GM19193 (cell line): ENCODE data around the gene AKAP12.

Experiments used
- POLR2A ChIP-seq: IDR thresholded peaks from 4 replicates; pipeline ENCODE4 v1.6.1; 2011; ENCODE audit not compliant: insufficient read depth, insufficient read length; ENCODE audit errors: extremely low read depth

AKAP12 gene

DNA sequence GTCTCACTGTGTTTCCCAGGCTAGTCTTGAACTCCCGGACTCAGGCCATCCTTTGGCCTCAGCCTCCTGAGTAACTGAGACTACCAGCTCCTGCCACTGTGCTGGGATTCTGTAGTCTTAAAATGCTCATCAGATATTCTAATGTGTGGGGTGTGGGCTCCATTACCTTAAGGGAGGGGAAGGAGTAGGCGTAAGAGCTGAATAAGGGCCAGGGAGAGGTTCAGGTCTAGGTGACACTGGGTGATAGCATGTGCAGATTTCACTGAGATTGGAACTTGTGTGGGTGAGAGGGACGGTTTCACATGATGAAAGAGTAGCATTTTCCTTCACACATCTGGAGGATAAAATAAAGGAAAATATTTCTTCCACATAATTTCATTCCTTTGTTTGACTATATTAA is 8.5 kb downstream of the AKAP12 start:
- TF ChIP-seq POLR2A, result no peak

DNA sequence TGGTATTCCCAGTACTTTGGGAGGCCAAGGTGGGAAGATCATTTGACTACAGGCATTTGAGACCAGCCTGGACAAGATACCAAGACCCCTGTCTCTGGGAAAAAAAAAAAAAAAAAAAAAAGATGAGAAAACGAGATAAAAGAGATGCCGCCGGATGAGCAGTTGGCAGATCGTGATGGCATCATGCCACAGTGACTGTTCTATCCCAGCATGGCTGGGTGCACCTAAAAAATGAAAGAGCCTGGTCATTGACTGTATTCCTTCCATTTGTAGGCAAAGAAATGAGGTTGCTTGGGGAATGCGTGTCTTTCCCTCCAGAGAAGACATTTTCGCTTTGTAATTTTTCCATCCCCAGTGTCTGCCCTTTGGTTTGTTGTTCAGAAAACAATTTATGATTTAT is 12.9 kb downstream of the AKAP12 start:
- TF ChIP-seq POLR2A, result no peak

DNA sequence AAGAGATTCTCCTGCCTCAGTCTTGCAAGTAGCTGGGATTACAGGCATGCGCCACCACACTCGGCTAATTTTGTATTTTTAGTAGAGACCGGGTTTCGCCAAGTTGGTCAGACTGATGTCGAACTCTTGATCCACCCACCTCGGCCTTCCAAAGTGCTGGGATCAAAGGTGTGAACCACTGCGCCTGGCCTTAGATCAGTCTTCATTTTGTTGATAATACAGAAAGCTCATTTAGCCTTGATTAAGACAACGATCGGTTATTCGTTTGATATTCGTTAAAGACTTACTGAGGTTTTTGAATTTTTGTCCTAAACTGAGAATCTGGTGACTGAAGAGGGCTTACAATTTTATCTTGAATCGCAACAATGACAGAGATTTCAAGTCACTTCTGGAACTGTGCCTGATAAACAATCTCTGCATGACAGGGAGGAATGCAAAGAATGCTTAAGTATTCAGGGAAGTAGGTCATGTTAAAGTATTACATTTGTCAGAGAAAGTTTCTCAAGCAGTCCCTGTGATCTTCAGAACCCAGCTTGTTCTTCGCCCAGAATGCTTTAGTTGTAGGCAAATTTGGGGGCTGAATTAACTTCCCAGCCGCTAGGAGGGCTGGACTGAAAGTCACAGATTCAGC is 14.8 kb downstream of the AKAP12 start:
- TF ChIP-seq POLR2A, result no peak

DNA sequence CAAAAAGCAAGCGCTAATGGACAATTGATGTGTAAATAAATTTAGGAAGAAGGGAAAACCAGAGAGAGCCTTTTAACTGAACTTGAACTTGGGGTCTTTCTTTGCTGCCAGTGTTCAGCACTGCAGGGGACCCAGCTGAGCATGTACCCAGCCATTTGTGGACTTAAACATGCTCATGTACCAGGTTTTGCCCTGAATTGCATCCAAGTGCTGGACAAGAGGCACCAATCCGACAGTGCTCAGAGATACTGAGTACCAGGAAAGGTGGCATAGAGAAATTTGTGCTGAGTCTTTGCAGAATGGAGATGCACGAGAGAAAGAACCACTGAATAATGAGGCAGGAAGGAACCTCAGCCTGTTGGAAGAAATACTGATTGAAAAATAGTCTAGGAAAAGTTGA is 16.0 kb downstream of the AKAP12 start:
- TF ChIP-seq POLR2A, result no peak

DNA sequence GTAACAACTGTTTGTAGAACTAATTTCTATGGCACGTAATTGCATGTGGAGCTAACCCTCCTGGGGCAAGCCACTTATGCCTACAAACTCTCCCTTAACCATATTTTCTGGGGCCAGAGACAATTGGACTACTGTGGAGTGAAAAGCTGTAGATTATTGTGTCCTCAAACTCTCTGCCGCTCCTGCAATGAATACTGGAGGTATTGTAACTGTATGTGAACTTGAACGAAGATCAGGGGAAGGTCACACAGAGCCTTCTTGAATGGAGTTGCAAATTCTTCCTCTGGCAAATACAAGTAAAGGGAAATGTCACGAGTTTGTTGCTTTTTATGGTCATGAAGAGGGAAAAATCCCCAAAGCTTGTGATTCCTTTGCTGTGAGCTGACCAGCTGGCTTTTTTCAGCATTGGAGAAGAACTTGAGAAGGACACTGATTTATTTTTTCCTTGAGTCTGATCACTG is 18.2 kb downstream of the AKAP12 start:
- TF ChIP-seq POLR2A, result no peak

DNA sequence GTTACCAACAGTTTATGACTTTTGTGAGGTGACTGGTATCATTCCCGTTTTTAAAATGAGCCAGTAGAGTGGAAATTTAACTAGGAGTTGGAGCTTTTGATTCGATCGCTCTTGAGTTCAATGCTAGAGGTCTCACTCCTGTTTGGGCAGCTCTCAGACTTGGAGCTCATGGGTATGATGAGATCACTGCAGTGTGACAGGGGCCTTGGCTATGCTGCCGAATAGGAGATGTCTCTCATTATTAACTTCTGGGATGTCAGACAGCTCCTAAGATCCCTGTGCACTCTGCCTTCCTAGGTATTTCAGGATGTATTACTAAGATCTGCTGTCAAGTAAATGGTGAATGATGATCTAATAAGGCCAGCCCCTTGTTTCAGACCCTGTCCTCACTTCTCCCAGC is 20.4 kb downstream of the AKAP12 start:
- TF ChIP-seq POLR2A, result no peak

DNA sequence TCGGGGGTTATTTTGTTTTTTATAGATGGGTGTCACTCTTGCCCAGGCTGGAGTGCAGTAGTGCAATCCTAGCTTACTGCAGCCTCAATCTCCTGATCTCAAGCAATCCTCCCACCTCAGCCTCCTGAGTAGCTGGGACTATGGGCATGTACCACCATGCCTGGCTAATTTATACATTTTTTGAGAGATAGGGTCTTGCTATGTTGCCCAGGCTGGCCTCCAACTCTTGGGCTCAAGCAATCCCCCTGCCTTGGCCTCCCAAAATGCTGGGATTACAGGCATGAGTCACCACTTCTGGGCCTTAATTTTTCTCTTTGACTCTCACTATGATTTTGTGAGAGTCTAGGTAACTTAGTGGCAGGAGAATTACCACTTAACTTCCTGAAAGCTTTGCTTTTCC is 23.3 kb downstream of the AKAP12 start:
- TF ChIP-seq POLR2A, result no peak

DNA sequence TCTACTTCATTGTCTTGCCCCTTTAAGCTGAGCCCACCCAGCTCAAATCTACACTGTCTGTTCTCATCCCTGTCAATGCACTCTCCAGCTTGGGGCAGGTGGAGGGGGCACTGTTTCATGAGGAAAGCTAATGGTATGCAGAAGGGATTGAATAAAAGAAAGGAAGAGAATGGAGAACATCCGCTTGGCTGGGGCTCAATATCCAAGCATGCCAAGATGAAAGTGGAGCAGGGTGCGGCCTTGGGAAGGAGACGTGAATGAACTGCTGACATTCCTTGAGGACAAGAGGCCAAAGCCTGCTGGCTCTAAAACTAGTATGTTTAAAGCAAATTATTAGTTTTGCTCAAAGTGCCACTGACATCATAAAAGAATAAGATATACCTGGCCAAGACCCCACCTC is 24.2 kb downstream of the AKAP12 start:
- TF ChIP-seq POLR2A, result no peak

DNA sequence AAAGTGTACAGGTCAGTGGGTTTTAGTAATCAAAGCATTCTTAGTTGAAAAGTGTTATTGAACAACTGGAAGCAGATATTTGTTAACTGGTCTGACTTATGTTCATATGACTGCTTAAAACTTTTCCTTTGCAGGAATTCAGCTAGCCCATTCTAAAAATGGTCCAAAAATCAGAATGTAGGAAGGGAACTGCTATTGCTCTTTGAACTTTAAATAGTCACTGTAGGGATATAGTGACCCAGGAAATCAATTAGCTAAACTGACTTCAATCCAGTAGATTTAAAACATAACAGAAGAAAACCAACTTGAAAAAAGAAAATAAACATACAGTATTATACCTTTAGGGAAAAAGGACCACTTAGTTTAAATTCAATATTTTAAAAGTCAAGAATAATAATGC is 25.5 kb downstream of the AKAP12 start:
- no peak for TF ChIP-seq POLR2A

DNA sequence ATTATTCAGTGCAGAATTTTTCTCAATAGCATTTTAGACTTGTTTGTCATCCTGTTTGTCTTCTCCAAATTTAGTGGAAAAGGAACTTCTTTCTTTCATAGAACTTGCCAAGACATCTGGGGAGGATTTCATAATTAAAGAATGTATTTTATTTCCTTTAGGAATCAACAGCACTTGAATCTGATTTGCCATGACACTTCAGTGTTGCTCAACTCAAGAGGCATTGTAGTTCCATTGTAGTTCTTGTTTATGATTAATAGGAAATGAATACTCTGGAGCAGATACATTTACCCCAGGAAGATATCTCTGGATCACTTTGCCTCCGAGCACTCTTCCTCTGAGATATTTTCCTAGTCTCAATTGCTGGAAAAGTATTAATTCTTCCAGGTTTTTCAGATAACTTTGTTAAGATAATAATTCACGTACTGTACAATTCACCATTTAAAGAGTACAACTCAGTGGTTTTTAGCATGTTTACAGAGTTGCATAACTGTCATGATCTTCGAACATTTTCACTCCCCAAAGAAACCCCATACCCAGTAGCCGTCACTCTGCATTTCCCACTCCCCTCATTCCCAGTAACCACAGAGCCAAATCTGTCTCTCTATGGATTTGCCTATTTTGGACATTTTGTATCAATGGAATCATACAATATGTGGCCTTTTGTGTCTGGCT is 29.7 kb downstream of the AKAP12 start:
- no peak for TF ChIP-seq POLR2A

DNA sequence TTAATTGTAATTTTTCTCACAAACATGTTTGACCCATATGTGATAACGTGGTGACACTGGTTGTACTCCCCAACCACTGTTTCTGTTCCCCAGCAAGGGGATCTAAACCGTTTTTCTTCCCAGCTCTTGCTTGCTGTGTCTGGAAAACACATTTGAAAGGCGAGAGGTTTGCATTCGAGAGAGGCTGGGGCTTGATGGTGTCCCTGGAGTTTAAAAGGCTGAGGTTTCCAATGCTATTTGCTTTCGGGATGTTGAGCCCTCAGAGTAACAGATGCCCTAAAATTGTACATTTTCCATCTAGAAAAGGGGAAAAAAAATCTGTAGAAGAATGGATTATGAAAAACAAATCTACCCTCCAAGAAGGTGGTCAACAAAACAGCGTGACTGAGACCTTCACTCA is 35.4 kb downstream of the AKAP12 start:
- TF ChIP-seq POLR2A, result no peak

DNA sequence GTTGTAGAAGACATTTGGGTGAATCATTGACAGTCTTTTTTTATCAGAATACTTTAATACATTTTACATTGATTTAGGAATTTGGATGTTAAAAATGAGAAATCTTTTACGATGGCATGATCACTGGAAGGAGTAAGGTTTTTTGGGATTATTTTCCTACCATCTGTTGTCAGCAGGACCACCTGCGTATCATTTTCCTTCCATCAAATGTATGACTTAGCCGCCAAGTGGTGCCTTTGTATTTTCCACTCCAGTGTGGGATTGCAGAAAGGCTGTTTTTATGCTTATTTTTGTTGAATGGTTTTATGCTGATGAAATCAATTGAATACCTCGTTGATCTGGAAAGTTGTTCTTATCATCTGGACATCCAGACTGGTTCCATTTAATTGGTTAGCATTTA is 35.8 kb downstream of the AKAP12 start:
- no peak for TF ChIP-seq POLR2A

DNA sequence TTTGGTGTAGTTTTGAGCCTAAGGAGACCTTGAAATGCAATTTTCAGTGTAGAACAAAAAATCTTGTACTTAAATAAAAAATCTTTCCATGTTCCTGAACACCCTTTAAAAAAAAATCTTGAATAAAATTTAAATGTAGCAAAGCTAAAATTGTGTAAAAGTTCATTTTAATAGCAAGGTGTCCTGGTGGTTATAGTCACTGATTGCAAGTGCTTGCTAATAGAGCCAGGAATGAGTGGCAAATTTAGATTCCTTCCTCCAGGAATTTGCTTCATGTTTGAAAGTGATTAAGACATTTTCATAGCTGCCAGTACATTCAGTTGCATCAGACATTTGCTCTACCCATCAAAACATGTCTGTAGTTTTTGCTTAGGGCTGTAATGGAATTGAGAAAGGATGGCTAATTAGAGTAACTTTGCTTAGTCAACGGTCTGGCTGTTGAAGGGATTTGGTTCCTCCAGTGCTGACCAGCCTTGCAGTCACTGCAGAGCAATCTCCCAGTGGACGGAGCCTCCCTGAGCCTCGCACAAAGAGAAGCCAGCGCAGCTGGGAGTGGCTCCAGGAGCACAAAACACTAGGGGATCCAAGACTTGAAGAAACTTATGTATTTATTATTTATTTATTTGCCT is 36.5 kb downstream of the AKAP12 start:
- TF ChIP-seq POLR2A, result no peak

DNA sequence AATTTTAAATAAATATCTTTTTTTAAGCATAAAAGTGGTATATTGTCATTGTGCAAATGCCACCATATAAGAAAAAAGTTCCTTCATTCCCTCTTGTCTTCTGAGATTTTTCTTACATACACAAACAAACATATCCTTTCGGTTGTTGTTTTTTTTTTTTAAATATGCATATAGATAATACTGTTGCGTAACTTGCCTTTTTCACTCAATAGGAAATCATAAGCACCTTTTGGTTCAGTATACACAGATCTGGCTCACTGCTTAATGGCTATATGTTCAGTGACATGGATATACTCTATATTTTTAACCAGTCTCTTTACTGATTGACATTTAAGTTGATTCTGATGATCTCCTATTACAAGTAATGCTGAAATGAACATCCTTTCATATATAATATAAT is 40.1 kb downstream of the AKAP12 start:
- TF ChIP-seq POLR2A, result no peak

DNA sequence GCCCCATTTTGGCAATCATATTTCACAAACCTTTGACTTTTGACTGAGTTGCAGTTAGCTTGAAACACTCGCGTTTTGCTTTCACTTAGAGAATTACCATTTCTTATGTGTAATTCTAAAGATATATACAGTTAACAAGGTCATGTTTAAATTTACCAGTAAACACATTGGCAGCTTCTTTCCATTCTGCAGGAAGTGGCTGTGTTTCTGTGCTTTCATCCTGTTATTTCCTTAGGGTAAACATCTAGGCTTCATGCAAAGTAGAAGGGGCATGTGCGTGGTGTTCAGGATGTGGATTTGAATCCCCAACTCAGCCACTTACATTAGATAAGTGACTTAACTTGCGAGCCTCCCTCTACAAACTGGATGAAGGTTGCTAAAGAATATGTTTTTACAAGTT is 41.1 kb downstream of the AKAP12 start:
- no peak for TF ChIP-seq POLR2A

DNA sequence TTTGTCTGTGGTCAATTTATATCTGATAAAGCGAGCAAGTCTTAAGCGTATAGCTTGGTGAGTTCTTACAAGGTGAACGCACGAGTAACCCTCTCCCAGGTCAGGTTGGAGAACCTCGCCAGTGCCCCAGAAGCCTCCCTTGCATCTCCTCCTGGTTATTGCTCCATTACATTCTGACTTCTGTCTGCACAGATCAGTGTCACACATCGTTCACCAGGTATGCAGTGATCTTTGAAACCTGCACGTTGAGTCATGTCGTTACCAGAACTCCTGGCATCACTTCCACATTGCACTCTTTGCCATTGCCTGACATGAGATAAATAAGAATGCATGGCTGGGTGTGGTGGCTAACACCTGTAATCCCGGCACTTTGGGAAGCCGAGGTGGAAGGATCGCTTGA is 44.2 kb downstream of the AKAP12 start:
- no peak for TF ChIP-seq POLR2A
